HG03045 (cell line): ENCODE measurements around the gene ATG13.
"Not testable (repeated sequence)": the region's sequence is repeated elsewhere in the genome, so short reads cannot be mapped to it uniquely, and the experiment has no call there.

Experiments
- ATAC-seq: cut with Tn5 transposase; IDR thresholded peaks from one replicate; pipeline ENCODE4 v1.9.1; 2021; ENCODE audit warnings: mild to moderate bottlenecking, moderate library complexity; ENCODE audit not compliant: unreplicated experiment

Gene ATG13

GRCh38 chr11:46642627-46643335, 25.4 kb downstream of the ATG13 start:
- ATAC-seq = no peak

- ATAC-seq = no peak
These were observed 26.2 kb downstream of the ATG13 start for GRCh38 chr11:46643531-46643930.

DNA sequence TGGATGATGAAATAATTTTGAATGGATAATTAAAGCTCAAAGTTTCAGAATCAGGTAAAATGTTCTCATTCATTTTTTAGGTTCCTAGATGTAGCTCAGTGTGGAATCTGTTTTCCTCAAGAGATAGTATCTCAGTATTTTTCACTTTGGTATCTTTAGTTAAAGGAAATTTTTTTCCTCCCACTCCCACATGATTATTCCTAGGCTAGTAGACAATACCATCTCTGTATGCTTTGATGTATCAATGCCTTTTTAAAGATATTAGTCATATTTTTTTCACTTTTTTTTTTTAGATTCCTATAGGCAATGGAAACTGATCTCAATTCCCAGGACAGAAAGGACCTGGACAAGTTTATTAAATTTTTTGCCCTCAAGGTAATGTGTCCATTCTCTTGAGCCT, 26.6 kb downstream of the ATG13 start:
- ATAC-seq = no peak

DNA sequence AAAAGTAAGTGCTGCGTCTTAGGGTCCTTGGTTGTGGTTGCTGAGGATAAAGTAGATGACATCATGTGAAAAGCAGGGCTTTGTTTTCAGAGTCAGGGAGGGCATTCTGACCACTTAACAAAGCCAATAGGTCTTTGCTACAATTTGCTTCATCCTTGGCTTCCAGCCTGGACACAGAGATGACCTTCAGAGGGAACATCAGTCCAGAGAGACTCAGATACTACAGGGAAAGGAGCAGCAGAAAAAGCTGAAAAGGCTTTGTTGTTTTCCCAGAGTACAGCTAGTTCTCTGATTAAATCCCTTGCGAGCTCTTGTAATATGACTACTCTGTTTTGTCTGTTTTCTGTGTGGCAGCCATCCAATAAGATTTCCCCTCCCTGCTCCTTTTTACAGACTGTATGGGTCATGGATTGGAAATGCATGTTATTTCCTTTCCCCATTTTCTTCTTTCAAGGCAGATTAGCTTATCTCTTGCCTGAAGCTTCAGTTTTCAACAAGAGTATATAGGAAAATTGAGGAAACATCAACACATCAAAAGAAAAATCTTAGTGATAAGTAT, 31.9 kb downstream of the ATG13 start:
- no peak for ATAC-seq

DNA sequence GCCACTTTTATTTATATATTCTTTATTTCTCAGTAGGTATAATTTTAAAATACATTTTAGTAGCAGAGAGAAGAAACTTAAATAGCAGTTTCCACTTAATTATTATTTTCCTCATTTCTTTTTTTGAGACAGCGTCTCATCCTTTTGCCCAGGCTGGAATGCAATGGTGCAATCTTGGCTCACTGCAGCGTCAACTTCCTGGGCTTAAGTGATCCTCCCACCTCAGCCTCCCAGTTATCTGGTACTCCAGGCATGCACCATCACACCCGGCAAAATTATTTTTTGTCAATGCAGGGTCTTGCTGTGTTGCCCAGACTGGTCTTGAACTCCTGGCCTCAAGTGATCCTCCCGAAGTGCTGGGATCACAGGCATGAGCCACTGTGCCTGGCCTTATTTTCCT, 38.3 kb downstream of the ATG13 start:
- ATAC-seq = no peak

DNA sequence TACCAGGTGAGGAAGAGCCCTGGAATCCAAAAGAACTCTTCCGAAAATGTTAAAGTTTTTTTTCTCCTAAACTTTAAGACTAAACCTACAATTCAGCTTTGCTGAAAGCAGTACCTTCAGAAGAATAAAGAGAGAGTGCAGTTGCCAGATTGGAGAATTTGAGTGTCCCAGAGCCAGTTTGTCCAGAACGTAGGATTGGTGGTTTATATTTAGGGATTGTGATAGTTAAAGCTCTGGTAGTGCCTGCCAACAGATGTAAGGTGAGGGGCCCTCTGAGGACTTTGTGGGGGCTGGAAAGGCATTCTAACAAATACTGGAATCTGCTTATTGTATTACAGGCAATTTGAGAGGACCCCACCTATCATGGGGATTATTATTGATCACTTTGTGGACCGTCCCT, 39.8 kb downstream of the ATG13 start:
- ATAC-seq = no peak

GRCh38 chr11:46658259-46658658, 40.9 kb downstream of the ATG13 start:
- no peak for ATAC-seq

- ATAC-seq = no peak
These were observed 42.6 kb downstream of the ATG13 start for GRCh38 chr11:46659908-46660307.

DNA sequence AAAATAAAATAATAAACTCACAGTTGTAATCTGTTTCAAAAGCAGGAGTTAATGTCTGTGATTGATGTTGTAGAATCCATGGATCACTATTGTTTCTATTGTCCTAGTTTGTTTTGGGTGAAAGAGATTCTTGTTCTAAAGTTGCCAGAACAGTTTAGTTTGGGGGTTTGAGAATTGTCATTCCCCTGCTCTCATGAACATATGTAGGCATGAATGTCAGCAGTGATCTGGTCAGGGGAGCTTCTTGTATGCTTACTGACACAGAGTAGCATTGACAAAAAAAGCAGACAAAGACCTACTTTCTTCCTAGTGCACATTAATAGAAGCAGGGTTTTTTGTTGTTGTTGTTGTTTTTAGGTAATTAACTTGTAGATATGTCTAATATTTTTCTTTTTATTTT, 44.5 kb downstream of the ATG13 start:
- ATAC-seq = no peak

DNA sequence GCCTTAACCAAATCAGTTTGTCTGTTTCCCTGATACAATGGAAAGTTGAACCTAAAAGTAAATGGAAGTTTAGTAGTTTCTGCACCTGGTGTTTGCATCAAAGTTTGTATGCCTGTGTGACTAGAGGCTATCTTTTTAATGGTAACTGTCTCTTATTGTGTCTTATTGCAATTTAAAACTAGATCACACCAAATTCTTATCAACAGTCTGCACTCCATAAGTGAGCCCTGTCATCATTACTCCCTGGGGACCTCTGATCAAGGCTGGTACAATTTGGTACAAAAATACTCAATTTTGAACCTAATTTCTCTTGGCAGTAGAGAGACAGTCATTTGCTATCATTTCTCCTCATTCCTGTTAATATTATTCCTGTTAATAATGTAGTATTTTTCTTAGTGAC, 45.0 kb downstream of the ATG13 start:
- no peak for ATAC-seq

DNA sequence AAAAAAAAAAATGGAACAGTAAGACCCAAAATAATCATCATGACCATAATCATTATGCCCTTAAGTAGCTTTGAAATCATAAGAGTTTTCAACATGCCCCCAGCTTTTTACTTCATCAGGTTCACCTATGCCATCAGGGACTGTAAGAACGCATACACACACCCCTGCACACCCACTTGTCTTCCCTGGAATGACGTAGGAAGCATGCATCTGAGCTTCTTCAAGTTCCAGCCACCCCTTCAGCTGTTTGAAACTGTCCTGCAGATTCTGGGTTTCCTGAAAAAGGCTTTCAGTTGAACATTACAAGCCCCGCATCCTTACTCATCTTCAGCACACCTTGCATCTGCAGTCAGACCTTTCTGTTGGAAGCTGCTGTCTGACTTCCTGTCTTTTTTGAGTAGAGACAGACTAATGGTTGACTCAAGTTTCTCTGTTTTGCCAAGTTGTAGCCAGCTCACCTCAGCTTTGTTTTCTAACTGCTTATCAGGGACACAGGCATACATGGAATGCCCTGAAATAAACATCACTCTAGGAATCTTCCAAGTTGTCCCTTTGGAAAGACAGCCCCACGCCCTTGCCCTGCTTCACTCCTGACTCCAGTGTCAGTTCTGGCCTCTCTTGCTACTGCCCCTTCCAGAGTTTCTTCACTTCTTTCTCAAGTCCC, 46.1 kb downstream of the ATG13 start:
- ATAC-seq = no peak

DNA sequence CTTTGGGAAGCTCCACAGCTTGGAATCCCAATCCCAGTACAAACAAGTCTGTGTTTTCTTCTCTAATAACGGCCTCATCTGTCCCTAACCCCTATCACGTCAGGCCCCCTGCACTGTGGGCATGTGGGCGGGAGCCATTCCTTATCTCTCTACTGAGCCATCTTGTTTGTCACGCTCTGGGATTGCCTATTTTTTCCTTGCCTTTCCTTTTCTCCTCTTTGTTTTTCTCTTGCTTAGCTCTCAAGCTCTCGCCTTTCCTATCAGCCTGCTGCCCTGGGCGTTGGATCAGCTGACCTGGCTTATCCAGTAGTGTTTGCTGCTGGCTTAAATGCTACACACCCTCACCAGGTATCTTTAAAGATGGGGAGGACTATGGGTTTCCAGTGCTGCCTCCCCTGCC, 47.3 kb downstream of the ATG13 start:
- ATAC-seq = no peak

DNA sequence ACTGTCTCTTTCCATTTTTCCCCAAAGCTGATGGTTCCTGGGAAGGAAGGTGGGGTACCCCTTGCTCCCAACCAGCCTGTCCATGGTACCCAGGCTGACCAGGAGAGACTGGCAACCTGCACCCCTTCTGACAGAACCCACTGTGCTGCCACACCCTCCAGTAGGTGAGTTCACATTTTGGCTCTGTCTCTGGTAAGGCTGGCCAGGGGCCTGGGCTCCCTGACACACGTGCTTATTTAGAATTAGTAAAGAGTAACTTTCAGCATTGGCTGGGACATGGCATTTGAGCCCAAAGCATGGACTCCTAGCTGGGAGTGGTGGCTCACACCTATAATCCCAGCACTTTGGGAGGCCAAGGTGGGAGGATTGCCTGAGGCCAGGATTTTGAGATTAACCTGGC, 48.0 kb downstream of the ATG13 start:
- no peak for ATAC-seq

- no peak for ATAC-seq
These were observed 49.2 kb downstream of the ATG13 start for GRCh38 chr11:46666516-46666915.

DNA sequence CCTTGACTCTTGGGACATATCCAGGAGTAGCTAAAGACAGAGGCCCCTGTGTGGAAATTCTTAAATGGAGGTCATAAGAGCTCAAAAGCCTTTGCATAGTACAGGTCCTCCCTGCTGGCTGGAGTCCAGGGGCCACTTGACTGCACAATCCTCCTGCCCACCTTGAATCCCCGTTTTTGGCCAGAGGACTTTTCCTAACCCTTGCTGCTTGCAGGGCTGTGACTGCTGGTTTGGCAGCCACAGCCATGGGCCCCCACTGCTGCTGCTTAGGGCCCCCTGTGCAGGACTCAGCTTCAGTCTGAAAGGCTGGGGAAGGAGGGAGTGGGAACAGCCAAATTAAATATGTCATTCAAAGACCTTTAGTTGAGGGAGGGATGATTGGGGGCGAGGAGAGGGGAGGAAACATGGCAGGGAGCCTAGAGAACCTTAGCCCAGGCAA, 49.7 kb downstream of the ATG13 start:
- ATAC-seq = no peak

DNA sequence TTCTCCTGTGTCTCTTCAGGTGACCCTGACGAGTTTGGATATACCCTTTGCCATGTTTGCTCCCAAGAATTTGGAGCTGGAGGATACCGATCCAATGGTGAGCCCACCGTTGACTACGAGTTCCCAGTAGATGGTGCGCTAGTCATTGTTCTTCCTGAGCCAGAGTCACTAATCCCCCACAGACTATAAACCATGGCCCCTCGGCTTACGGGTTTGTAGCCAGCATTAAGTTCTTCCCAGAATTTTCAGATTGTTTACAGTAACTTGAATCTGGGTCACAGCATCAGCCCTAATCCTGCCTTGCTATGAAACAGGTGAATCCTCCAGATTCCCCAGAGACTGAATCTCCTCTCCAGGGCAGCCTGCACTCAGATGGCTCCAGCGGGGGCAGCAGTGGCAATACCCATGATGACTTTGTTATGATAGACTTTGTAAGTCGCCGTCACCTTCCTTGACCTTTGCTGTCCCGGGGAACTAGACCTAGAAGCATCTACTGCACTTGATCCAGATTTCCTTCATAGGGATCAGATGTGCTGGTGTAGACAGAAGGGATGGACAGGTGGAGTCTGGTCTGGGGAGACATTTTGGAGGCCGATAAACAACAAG, 51.2 kb downstream of the ATG13 start:
- no peak for ATAC-seq

- no peak for ATAC-seq
These were observed 52.4 kb downstream of the ATG13 start for GRCh38 chr11:46669711-46670139.

DNA sequence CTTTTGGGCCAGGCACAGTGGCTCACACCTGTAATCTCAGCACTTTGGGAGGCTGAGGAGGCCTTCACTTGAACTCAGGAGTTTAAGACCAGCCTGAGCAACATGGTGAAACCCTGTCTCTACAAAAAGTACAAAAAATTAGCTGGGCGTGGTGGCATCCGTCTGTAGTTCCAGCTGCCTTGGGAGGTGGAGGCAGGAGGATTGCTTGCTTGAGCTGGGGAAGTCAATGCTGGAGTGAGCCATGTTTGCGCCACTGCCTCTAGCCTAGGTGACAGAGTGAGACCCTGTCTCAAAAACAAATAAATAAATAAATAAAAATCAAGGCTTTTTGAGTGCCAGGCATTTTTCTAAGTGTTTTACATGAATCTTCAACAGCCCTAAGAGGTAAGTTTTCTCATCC, 53.2 kb downstream of the ATG13 start:
- ATAC-seq = not testable (repeated sequence)

DNA sequence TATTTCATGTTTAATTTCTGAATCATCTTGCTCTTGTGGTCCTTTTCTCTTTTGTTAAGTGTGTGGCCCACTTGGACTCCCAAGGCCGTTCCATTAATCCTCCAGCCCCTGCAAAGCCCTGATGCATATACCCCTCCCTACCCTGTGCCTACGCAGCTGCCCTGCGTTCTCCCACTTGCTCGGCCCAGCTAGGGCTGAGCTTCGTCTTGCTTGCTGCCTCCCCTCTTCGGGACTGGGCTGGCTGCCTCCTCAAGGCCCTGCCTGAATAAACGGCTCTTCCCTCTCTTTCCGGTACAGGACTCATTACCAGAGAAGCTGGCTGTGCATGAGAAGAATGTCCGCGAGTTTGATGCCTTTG, 54.6 kb downstream of the ATG13 start:
- ATAC-seq = no peak

- no peak for ATAC-seq
These were observed 55.1 kb downstream of the ATG13 start for GRCh38 chr11:46672381-46672839.

DNA sequence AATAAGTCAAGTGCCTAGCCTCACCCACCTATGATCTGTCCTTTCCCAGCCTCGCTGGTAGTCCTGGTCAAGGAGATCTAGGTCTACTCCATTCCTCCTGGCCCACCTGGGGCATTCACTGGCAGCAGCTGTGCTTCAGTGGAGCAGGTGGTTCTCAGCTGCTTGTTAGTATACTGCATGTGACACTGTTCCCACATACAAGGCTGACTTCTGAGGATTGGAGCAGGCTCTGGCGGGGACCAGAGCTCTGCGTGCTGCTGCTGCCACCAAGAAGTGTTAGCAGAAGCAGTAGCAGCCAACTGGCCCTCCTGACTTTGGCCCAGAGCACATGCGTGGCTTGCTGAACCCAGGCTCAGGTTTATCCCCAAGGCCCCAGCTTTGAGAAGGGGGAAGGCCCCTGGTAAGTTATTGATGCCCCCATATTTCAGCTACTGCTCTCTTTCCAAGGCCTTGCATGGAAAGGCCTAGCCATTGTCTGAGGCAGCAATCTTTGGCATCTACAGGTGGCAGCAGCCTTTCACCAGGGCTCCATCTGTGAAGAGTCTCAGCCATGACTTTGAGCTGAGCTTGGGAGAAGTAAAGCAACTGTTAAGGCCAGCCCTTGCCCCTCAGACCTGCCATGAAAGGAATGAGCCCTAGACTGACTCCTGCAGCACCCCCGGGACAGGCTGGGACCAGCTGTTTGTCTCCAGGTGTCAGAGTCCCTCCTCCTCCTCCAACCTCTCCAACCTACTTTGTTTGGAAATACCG, 56.5 kb downstream of the ATG13 start:
- no peak for ATAC-seq
